CD4-positive, alpha-beta T cell treated with Interleukin-4 for 4 hours (primary cell): ENCODE results near the gene EEF1AKMT4.

ENCODE experiments used
- DNase-seq: peaks from one replicate; pipeline ENCODE4 v3.0.0-alpha.2; 2020

EEF1AKMT4 gene

GRCh38 chr3:184305577-184305976 is 56.1 kb downstream of the EEF1AKMT4 start:
- DNase-seq: no peak

- DNase-seq: no peak
Measured at GRCh38 chr3:184306341-184306972, 57.0 kb downstream of the EEF1AKMT4 start.

GRCh38 chr3:184307915-184308314 is 58.4 kb downstream of the EEF1AKMT4 start:
- DNase-seq: no peak
